ENCODE data around the gene F2RL2.

GRCh38 chr5:76643371-76643770, 20.2 kb upstream of the F2RL2 start:
- TF ChIP-seq CTCF (conservative IDR thresholded peaks at IDR 0.05 in 1 of 2, IDR thresholded peaks at IDR 0.05 in 1 of 2; ENCODE audit: extremely low read depth in 1 of 2, insufficient read depth in 1 of 2, low read depth in 1 of 2, low read length in 2 of 2) (no peak), EZH2 (IDR thresholded peaks at IDR 0.05; ENCODE audit: borderline replicate concordance, low read length) (no peak)
